HG02678 (cell line): Measurements from ENCODE around the gene GRID1.

Experiments used
- ATAC-seq: cut with Tn5 transposase; IDR thresholded peaks from one replicate; pipeline ENCODE4 v1.9.1; 2021; ENCODE audit warnings: mild to moderate bottlenecking, moderate library complexity; ENCODE audit not compliant: unreplicated experiment

Gene GRID1

DNA sequence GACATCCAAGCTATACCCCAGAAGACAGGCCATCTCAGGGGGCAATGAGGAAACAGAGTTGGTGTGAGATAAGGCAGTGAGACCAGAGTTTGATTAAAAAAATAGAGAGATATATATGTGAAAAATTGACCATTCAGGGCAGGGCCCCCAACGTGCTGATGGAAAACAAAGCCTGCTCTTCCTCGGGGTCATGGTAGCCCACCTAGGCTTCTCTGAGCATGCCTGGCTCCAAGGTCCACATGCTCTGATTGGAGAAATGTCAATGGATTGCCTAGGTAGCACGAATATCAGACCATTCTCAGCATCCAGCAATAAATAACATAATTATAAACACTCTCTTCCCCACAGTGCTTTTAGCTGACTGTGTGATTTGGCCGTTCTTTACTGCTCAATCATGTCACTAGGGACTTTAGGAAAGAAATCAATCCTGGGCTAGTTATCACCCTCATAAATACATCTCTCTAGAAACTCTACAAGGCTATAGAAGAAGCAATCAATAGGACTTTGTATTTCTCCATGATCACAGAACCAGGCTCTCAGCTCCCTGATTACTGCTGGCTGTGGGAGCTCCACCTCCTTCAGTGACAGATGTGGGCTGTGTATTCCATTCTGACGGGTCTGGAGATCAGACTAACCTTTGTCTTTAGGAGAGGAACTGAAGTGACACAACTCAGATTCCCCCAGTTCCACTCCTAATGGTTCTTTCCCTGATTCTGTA lies 766.4 kb downstream of the GRID1 start:
- no peak for ATAC-seq

DNA sequence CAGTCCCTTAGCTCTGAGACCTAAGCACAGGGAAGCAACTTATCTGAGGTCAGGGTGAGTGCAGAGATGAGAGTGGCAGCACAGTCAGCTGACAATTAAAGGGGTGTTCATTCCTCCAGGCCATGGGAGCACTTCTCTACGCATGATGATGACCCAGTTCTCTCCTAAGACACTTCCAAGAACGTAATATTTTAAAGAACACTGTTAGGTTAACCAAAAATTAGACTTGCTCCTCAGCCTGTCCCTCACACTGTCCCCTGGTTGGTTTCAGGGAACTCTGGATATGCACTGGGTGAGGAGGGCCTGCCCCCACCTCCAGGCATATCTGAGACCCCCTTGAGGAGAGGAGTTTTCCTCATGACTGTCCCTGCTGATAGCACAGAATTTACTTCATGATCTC lies 767.5 kb downstream of the GRID1 start:
- ATAC-seq, result no peak

DNA sequence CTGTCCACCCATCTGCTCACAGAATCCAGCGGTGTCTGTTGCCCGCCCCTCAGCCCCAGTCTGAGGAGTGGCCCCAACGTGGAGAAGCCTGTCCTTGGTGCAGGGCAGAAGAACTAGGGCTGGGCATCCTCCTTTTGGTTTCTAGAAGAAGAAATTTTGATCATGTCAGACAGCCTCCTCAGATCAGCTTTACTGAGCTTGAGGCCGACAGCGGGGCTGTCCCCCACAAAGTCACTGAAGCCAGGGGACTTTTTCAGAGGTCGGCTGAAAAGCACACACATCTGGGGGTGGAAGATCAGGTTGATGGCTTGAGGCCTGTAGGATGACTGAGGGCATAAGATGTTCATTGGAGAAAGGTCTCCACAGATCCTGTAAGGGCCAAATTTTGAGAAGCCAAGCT lies 767.9 kb downstream of the GRID1 start:
- ATAC-seq, result no peak

DNA sequence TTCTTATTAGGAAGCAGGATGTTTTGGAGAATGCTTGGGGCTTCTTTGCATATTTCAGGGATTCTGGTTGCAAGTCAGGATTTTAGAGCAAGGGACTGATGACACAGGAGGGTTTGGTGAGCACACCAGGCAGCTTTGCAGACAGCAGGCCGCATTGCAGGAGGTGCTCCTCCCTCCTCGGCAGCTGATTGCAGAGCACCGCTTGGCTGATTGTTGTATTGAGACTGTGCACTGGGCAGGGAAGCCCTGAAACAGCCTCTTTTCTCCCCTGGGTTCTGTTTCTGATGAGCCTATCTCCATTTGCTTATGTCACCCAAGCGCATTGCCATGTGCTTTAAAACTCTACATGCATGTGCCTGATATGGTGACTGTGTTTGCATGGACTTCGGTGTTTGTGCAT lies 769.6 kb downstream of the GRID1 start:
- ATAC-seq, result no peak

DNA sequence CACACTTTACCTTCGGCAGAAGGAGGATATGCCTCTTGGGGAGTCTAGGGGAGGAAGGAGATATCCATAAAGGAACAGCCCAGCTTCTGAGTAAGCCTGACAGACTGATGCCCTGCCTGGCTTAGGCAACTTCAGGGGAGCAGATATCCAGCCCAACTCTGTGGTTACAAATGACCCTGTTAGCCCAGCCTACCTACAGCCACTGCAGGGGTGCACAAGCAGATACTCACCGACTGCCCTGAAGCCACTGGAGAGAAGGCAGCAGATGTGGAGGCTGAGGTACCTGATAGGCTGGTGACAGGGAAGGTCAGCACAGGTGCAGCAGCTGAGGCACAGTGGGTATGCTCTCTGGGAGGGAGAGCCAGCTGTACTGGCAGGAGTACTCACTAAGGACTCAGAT lies 770.2 kb downstream of the GRID1 start:
- ATAC-seq, result no peak

DNA sequence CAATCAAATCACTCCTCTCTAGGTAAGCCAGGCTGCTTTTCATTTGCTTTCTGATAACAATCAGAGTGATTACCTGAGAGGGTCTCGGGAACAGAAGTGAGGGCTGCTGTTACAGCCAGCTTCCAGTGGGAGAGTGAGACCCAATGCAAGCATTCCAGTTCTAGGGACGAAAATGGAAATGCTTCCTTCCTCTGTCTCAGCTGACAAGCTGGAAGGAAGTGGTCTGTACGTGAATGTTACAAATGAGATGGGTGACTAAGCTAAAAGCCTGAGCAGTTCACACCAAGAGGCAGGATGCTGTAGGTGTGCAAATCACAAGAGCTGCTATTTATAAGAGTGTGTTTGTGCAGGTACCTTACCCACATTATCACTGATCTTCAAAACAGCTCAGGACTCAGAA lies 772.4 kb downstream of the GRID1 start:
- ATAC-seq, result no peak

DNA sequence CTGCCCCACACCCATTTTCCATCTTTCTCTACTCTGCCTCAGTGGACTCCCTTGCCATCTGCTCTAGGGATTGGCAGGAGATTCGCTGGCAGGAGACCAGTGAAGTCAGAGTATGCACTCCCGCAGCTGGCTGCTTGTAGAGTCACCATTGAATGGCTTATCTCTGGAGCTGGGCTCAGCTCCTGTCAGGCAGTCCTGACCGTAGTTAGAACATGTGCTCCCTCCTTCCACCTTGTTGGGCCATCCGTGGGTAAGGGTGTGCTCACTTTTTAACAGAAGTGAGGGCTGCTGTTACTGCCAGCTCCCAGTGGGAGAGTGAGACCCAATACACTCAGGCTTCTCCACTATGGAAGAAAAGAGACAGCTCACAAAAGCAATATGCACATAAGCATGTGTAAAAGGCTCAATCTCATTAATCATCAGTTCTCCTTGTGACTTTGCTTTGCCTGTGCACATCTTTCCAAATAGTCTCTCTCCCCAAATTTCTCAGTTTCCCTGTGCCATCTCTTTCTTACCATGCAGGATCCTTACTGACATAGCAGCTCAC lies 773.3 kb downstream of the GRID1 start:
- ATAC-seq, result no peak

DNA sequence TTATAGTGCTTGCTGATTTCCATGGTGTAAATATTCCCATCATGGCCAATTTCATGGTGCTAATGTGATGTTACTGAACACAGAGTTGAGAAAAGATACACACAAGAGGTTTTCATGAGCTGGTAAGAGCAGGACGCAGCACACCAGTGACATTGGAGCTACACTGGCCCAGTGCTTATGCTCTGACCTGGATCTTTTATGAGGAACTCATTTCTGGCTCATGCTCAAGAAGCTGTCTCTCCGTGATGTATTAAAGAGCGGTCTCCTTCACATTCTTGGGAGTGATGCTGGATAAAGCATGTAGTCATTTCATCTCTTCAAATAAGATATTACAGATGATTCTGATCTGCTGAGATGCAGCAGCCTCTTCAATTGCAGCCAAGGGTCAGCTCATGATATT lies 785.2 kb downstream of the GRID1 start:
- ATAC-seq, result no peak

DNA sequence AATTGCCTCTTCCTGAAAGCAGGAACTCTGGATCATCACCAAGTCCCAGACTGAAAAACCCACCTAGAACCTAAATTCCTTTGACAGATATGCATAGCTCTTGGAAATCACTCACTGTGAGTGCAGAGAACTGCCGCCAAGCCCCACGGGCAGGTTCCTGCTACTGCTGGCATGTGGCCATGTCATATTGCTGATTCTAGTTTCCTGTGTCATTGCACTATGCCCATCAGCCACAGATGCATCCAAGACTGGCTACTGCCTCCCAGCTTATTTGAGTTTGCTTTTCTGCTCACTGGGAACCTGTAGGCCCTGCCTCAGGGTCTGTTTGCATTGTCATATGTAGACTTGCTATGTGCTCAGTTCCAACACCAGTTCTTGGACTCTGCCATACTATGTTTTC lies 786.0 kb downstream of the GRID1 start:
- no peak for ATAC-seq

DNA sequence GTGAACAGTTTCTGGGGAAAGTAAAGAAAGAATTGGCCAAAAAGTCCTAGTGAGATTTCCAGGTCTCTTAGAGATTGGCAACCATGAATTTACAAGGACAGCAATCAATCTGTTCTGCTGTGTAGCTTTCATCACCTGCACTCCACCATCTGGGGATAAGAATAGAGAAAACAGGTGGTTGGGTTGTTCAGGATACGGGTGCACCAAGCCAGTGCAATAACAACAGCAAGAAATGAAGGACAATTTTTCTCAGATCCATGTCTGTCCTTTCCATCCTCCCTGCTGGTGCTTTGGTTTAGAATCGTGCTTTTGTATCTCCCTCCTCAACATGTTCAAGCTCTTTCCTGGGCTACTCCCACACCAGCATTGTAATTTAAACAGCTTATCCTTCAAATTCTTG lies 787.7 kb downstream of the GRID1 start:
- no peak for ATAC-seq

DNA sequence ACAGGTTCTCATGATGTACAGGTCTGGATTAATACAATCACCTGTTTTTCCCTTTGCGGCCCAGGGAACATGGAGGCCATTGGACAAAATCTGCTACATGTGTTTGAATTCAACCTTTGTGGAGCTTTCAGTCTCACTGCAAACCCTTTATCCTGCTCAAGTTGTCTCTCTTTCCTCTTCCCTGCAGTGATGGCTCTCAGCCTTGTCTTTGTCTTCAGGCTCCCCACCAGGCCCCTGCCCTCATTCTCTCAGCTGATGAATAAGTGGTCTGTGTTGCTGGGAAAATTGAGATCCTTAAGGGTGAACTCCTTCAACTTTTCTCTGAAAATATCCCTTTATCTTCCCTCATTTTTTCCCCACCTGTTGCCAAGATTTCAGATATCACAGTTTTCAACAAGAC lies 791.2 kb downstream of the GRID1 start:
- no peak for ATAC-seq

DNA sequence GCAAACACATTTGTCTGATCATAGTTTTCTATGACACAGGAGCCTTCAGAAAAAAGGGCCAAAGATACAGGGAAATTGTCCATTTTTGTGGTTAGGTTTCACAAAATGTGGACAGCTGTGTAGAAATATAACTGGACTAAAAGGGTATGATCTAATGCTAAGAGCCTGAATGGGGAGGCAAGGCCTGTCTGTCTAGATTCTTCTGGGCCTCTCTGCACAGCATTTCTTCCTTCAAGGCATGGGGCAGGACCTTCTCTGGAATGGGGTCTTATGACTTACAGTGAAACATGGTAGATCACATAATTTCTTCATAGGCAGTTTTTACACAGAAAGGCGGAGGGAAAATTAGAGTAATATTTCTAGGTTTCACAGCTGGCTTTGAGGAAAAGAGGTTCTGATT lies 795.7 kb downstream of the GRID1 start:
- no peak for ATAC-seq

DNA sequence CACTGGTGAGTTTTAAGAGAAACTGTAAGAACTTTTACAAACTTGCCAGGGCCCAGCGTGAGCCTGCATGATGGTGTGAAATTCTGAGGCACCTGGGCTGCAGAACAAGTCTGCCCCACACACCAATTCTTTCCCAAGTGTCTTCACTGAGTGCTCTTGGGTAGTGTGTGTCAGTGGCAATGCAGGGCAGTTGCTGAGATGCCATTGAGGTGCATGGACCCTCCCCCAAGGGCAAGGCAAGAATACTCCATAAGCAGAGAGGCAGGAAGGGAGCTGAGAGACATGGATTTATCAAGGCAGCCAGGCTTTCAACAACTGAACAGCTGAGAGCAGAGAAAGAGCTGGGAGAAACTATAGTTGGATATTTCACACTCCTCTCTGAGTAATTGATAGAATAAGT lies 801.2 kb downstream of the GRID1 start:
- no peak for ATAC-seq

DNA sequence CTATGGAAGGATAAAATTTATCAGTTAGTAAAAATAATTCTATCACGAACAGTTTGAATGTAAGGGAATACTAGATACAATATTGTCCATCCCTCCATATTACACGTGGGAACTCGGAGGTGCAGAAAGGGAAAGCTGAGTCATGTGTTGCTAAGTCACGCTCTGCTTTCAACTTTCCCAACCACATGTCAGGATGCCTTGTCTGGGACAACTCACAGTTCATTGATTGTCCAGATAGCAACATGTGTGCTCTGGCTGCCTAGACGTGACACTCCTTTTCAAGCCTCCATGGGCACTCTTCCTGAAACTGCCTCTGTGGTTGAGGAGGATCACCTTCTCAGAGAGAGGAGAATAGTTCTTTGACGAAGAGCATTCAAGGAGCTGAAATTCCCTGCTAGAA lies 808.1 kb downstream of the GRID1 start:
- no peak for ATAC-seq

DNA sequence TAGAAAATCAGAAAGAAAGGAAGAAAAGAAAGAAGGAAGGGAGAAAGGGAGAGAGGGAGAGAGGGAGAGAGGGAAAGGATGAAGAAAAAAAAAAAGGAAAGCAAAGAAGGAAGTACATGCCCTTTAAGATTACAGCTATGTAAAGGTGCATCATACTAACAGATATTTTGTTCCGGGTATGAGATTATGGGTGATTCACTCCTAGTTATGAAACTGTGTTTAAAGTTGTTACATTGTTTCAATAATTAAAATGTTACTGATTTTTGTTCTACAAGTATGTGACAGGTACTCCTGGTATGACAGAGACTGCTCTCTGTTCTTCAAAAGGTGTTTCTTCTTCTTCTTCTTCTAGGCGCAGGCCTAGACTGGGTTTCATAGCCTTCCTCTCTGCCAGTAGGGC lies 808.9 kb downstream of the GRID1 start:
- no peak for ATAC-seq

DNA sequence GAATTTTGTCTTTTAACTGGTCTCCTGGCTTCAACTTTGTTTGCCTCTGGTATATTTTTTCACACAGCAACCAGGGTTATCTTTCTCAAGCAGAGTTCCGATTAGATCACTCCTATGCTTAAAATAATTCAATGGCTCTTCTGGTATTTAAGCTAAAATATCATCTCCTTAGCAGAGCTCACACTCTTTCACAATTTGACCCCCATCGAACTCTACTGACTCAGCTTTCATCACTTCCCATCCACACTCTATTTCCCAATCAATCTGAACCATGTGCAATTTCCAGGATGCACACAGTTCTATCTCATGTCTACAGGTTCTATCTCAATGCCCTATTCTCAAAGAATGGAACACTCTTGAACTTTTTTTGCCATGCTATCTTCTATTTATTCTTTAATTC lies 809.5 kb downstream of the GRID1 start:
- no peak for ATAC-seq
